PC-3 (cell line): ENCODE measurements around the gene TOGARAM2.

ENCODE experiments used
- CTCF ChIP-seq: fragments of 300-600 bp; sonication (generic); conservative IDR thresholded peaks from 2 replicates; pipeline ENCODE4 v1.5.1; 2017; ENCODE audit warnings: antibody characterized with exemption, low read depth, mild to moderate bottlenecking, low read length
- EZH2 ChIP-seq: fragments of 300-600 bp; sonication (generic); IDR thresholded peaks from one replicate; pipeline ENCODE4 v1.6.1; 2017; ENCODE audit warnings: antibody characterized with exemption, mild to moderate bottlenecking, low read length; ENCODE audit not compliant: unreplicated experiment

GRCh38 chr2:28991021-28991420 is 9.9 kb downstream of the TOGARAM2 start:
- TF ChIP-seq CTCF (no peak), EZH2 (no peak)
